HCT116 (cell line): ENCODE results near the gene ADAM10. TPM values are rescaled to one million over a fixed set of nuclear protein-coding genes. Genes with fewer than 3 reads are reported as not detected.

Source experiments
- ATAC-seq: fragments of 200-7000 bp; cut with Tn5 transposase; 2 replicates; pipeline ENCODE4 v1.9.1; 2020; ENCODE audit warnings: mild to moderate bottlenecking, moderate library complexity
- BruUV-seq: library from RNA; stranded (reverse); fragments of 400-500 nt; replicated peaks from 2 replicates; lab custom pipeline; 2021; lab: Mats Ljungman, UMichigan
- CTCF ChIA-PET: fragments of 300-600 bp; sonication (Branson Sonifier 250); formaldehyde crosslinking; loops from one replicate; lab custom pipeline; 2021; ENCODE audit warnings: antibody characterized with exemption; lab: Charles Lee
- POLR2A ChIA-PET: fragments of 300-600, 350-600 bp; sonication (Branson Sonifier 250); formaldehyde crosslinking; loops from one replicate; lab custom pipeline; 2021; ENCODE audit warnings: antibody characterized with exemption; lab: Charles Lee
- RAD21 ChIA-PET, 2 experiments: fragments of 300-600 bp; sonication (Branson Sonifier 250); formaldehyde crosslinking; loops; one replicate each; lab custom pipeline; 2023; ENCODE audit warnings: low total read pairs in 2 of 2; ENCODE audit not compliant: uncharacterized antibody in 2 of 2, unreplicated experiment in 2 of 2, low non-redundant PET in 1 of 2; lab: Charles Lee
- DNase-seq: peaks from one replicate; pipeline ENCODE4 v3.0.0-alpha.2; 2010; ENCODE audit warnings: low read depth, low spot score
- H2AFZ ChIP-seq: fragments of 200-600 bp; shearing (Covaris generic), sonication (generic); 2 replicates; pipeline ENCODE4 v1.6.1; 2017; ENCODE audit warnings: low read depth, mixed run types, mixed read lengths, antibody characterized with exemption, low read length; ENCODE audit not compliant: poor library complexity, severe bottlenecking
- H3K27ac ChIP-seq: 2 replicates; pipeline ENCODE4 v1.5.1; 2012; ENCODE audit warnings: low read depth, low read length
- H3K27me3 ChIP-seq: fragments of 200-600 bp; sonication (generic); 2 replicates; pipeline ENCODE4 v1.6.1; 2016; ENCODE audit warnings: mixed run types, low read length, mixed read lengths; ENCODE audit not compliant: insufficient read depth
- H3K36me3 ChIP-seq, 2 experiments: fragments of 200-500 bp in 1 of 2; fragments of 200-600 bp in 1 of 2; sonication (Bioruptor generic) in 1 of 2; sonication (generic) in 1 of 2; 2 replicates each; pipeline versions ENCODE4 v1.5.1 to v1.6.1; 2014 to 2016; ENCODE audit warnings: low read length in 2 of 2, inconsistent platforms in 1 of 2, mixed read lengths in 1 of 2, mixed run types in 1 of 2; ENCODE audit not compliant: insufficient read depth in 2 of 2, control insufficient read depth in 1 of 2
- H3K4me1 ChIP-seq, 2 experiments: fragments of 200-600 bp in 1 of 2; sonication (generic) in 1 of 2; 2 replicates each; pipeline versions ENCODE4 v1.5.1 to v1.6.1; 2012 to 2017; ENCODE audit warnings: low read length in 2 of 2, inconsistent platforms in 1 of 2, mild to moderate bottlenecking in 1 of 2, mixed read lengths in 1 of 2, mixed run types in 1 of 2, moderate library complexity in 1 of 2; ENCODE audit not compliant: insufficient read depth in 2 of 2, control insufficient read depth in 1 of 2
- H3K4me2 ChIP-seq: fragments of 200-600 bp; sonication (generic); 2 replicates; pipeline ENCODE4 v1.6.1; 2017; ENCODE audit warnings: mixed run types, low read length, mixed read lengths
- H3K4me3 ChIP-seq, 2 experiments: fragments of 200-600 bp in 1 of 2; sonication (generic) in 1 of 2; replicated peaks in 1 of 2; 2 replicates each; pipeline ENCODE4 v1.5.1; 2011 to 2016; ENCODE audit warnings: low read length in 2 of 2, control low read depth in 1 of 2, low read depth in 1 of 2, mild to moderate bottlenecking in 1 of 2, mixed read lengths in 1 of 2, mixed run types in 1 of 2
- H3K79me2 ChIP-seq: fragments of 200-600 bp; sonication (generic); 2 replicates; pipeline ENCODE4 v1.6.1; 2017; ENCODE audit warnings: mild to moderate bottlenecking, mixed run types, low read length, moderate library complexity, mixed read lengths; ENCODE audit not compliant: insufficient read depth
- H3K9ac ChIP-seq: fragments of 200-600 bp; sonication (generic); 2 replicates; pipeline ENCODE4 v1.6.1; 2016; ENCODE audit warnings: low read length, mixed read lengths
- H3K9me2 ChIP-seq: fragments of 200-600 bp; sonication (generic), shearing (Covaris generic); 2 replicates; pipeline ENCODE4 v1.6.1; 2017; ENCODE audit warnings: mixed run types, mild to moderate bottlenecking, moderate library complexity; ENCODE audit not compliant: insufficient read depth
- H3K9me3 ChIP-seq, 2 experiments: fragments of 200-500 bp in 1 of 2; fragments of 200-600 bp in 1 of 2; sonication (Bioruptor generic) in 1 of 2; sonication (generic) in 1 of 2; 2 replicates each; pipeline ENCODE4 v1.6.1; 2014 to 2017; ENCODE audit warnings: low read length in 2 of 2, mixed read lengths in 2 of 2, inconsistent platforms in 1 of 2, low read depth in 1 of 2, mild to moderate bottlenecking in 1 of 2, mixed run types in 1 of 2, moderate library complexity in 1 of 2; ENCODE audit not compliant: control insufficient read depth in 1 of 2, insufficient read depth in 1 of 2
- H4K20me1 ChIP-seq: fragments of 200-600 bp; sonication (generic), shearing (Covaris generic); 2 replicates; pipeline ENCODE4 v1.6.1; 2017; ENCODE audit warnings: mixed run types, mild to moderate bottlenecking, moderate library complexity; ENCODE audit not compliant: insufficient read depth
- CBX3 ChIP-seq: IDR thresholded peaks from 2 replicates; pipeline ENCODE4 v1.6.1; 2012; ENCODE audit warnings: low read depth
- CTCF ChIP-seq, 3 experiments: fragments of 200-600 bp in 1 of 3; sonication (generic) in 1 of 3; IDR thresholded peaks in 2 of 3; conservative IDR thresholded peaks in 1 of 3; 2 replicates each; pipeline ENCODE4 v1.5.1; 2012 to 2017; ENCODE audit warnings: low read depth in 2 of 3, low read length in 2 of 3, antibody characterized with exemption in 1 of 3, borderline replicate concordance in 1 of 3, control low read depth in 1 of 3, mild to moderate bottlenecking in 1 of 3, mixed read lengths in 1 of 3, mixed run types in 1 of 3, moderate library complexity in 1 of 3; ENCODE audit not compliant: insufficient read depth in 1 of 3
- POLR2A ChIP-seq: IDR thresholded peaks from 2 replicates; pipeline ENCODE4 v1.7.0; 2011; ENCODE audit warnings: borderline replicate concordance; ENCODE audit not compliant: insufficient read depth, insufficient read length; ENCODE audit errors: extremely low read depth
- SP1 ChIP-seq: IDR thresholded peaks from 2 replicates; pipeline ENCODE4 v1.6.1; 2012; ENCODE audit warnings: low read depth
- TCF7L2 ChIP-seq: IDR thresholded peaks from 2 replicates; pipeline ENCODE4 v1.7.0; 2011; ENCODE audit warnings: borderline replicate concordance, inconsistent platforms; ENCODE audit not compliant: insufficient read depth, insufficient read length; ENCODE audit errors: extremely low read depth
- YY1 ChIP-seq: IDR thresholded peaks from 2 replicates; pipeline ENCODE4 v1.6.1; 2011; ENCODE audit warnings: low read length, low read depth, moderate library complexity, mild to moderate bottlenecking; ENCODE audit not compliant: insufficient replicate concordance; ENCODE audit errors: extremely low read depth
- ZNF274 ChIP-seq: fragments of 200-500 bp; sonication (Bioruptor generic); IDR thresholded peaks from 2 replicates; pipeline ENCODE4 v1.6.1; 2014; ENCODE audit warnings: mild to moderate bottlenecking, low read depth, low read length, inconsistent platforms
- intact Hi-C: fragments of 100-400 bp; cut with micrococcal nuclease; formaldehyde crosslinking; loops from 2 replicates; pipeline ENCODE4 v1.10.0; 2022
- total RNA-seq: library from RNA; stranded (reverse); gene quantifications from one replicate; pipeline ENCODE4 v1.2.1, GENCODE V29; 2021; ENCODE audit not compliant: unreplicated experiment
- TF ChIP-seq, protein P1 (sequence below): IDR thresholded peaks from 2 replicates; pipeline ENCODE4 v1.6.1; 2012; ENCODE audit warnings: low read depth
- TF ChIP-seq, protein P2 (sequence below): IDR thresholded peaks from 2 replicates; pipeline ENCODE4 v1.6.1; 2011; ENCODE audit warnings: mild to moderate bottlenecking, low read length, moderate library complexity; ENCODE audit not compliant: insufficient replicate concordance; ENCODE audit errors: extremely low read depth

ADAM10 gene
- total RNA-seq, 1 experiment from 2014 or later = 158 TPM

GRCh38 chr15:58554758-58555157, 194.7 kb downstream of the ADAM10 start:
- no peaks in the 10 kb centered on the region for H3K9me3 ChIP-seq
- H3K36me3 ChIP-seq = no peaks in the 10 kb centered on the region
- no peak overlapping the region for H3K4me2 ChIP-seq
- H3K79me2 ChIP-seq = no peaks in the 10 kb centered on the region
- BruUV-seq = no TSS peak
- H2AFZ ChIP-seq = no peak overlapping the region
- intact Hi-C loops = no loop called here
- TF ChIP-seq CTCF (IDR thresholded peaks at IDR 0.05 in 2 of 3, conservative IDR thresholded peaks at IDR 0.05 in 1 of 3; ENCODE audit: borderline replicate concordance in 1 of 3, insufficient read depth in 1 of 3, low read depth in 2 of 3, low read length in 2 of 3) = no peak
- TF ChIP-seq, protein P1, sequence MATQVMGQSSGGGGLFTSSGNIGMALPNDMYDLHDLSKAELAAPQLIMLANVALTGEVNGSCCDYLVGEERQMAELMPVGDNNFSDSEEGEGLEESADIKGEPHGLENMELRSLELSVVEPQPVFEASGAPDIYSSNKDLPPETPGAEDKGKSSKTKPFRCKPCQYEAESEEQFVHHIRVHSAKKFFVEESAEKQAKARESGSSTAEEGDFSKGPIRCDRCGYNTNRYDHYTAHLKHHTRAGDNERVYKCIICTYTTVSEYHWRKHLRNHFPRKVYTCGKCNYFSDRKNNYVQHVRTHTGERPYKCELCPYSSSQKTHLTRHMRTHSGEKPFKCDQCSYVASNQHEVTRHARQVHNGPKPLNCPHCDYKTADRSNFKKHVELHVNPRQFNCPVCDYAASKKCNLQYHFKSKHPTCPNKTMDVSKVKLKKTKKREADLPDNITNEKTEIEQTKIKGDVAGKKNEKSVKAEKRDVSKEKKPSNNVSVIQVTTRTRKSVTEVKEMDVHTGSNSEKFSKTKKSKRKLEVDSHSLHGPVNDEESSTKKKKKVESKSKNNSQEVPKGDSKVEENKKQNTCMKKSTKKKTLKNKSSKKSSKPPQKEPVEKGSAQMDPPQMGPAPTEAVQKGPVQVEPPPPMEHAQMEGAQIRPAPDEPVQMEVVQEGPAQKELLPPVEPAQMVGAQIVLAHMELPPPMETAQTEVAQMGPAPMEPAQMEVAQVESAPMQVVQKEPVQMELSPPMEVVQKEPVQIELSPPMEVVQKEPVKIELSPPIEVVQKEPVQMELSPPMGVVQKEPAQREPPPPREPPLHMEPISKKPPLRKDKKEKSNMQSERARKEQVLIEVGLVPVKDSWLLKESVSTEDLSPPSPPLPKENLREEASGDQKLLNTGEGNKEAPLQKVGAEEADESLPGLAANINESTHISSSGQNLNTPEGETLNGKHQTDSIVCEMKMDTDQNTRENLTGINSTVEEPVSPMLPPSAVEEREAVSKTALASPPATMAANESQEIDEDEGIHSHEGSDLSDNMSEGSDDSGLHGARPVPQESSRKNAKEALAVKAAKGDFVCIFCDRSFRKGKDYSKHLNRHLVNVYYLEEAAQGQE = no peak
- TF ChIP-seq, protein P2, sequence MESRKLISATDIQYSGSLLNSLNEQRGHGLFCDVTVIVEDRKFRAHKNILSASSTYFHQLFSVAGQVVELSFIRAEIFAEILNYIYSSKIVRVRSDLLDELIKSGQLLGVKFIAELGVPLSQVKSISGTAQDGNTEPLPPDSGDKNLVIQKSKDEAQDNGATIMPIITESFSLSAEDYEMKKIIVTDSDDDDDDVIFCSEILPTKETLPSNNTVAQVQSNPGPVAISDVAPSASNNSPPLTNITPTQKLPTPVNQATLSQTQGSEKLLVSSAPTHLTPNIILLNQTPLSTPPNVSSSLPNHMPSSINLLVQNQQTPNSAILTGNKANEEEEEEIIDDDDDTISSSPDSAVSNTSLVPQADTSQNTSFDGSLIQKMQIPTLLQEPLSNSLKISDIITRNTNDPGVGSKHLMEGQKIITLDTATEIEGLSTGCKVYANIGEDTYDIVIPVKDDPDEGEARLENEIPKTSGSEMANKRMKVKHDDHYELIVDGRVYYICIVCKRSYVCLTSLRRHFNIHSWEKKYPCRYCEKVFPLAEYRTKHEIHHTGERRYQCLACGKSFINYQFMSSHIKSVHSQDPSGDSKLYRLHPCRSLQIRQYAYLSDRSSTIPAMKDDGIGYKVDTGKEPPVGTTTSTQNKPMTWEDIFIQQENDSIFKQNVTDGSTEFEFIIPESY = no peak
- TF ChIP-seq ZNF274 = no peak
- no peak for TF ChIP-seq YY1
- TF ChIP-seq TCF7L2 = no peak
- no peak for TF ChIP-seq SP1
- TF ChIP-seq CBX3 = no peak
- TF ChIP-seq POLR2A = no peak
- no peak for ATAC-seq
- RAD21 ChIA-PET = no interaction called here
- no peaks in the 10 kb centered on the region for H4K20me1 ChIP-seq
- H3K4me1 ChIP-seq = peaks cover 2 to 7% of the 10 kb centered on the region in 2 experiments; a peak in 2 of 4 replicates
- DNase-seq = no peak
- H3K4me3 ChIP-seq = no peak overlapping the region
- POLR2A ChIA-PET = no interaction called here
- no peaks in the 10 kb centered on the region for H3K9me2 ChIP-seq
- no peak overlapping the region for H3K9ac ChIP-seq
- CTCF ChIA-PET = no interaction called here
- H3K27ac ChIP-seq = no peak overlapping the region
- no peaks in the 10 kb centered on the region for H3K27me3 ChIP-seq
